HEK293T (cell line): Measurements from ENCODE around the gene CSRP1.

Experiments
- CTCF ChIA-PET: fragments of 350-600 bp; formaldehyde crosslinking; extraction: SDS; loops from one replicate; lab custom pipeline; 2021; ENCODE audit warnings: antibody characterized with exemption, inconsistent platforms; lab: Yijun Ruan, JAX
- POLR2A ChIA-PET: fragments of 350-600 bp; formaldehyde crosslinking; extraction: SDS; loops from one replicate; lab custom pipeline; 2020; ENCODE audit warnings: antibody characterized with exemption, inconsistent platforms; lab: Yijun Ruan, JAX
- DNase-seq: peaks from one replicate; pipeline ENCODE4 v3.0.0; 2012; ENCODE audit warnings: mixed read lengths; ENCODE audit errors: extremely low spot score
- ARNT ChIP-seq: fragments of 450-650 bp; IDR thresholded peaks from 2 replicates; pipeline ENCODE4 v1.6.1; 2017; ENCODE audit warnings: mild to moderate bottlenecking
- BHLHE40 ChIP-seq: fragments of 450-650 bp; IDR thresholded peaks from 2 replicates; pipeline ENCODE4 v1.6.1; 2016; ENCODE audit warnings: mild to moderate bottlenecking, moderate library complexity, borderline replicate concordance
- CTBP1 ChIP-seq: fragments of 450-650 bp; IDR thresholded peaks from 2 replicates; pipeline ENCODE4 v1.6.1; 2016; ENCODE audit warnings: borderline replicate concordance
- ELF4 ChIP-seq: fragments of 450-650 bp; IDR thresholded peaks from 2 replicates; pipeline ENCODE4 v1.6.1; 2017; ENCODE audit warnings: antibody characterized with exemption
- FOXA1 ChIP-seq: fragments of 450-650 bp; IDR thresholded peaks from 2 replicates; pipeline ENCODE4 v1.6.1; 2016; ENCODE audit warnings: mild to moderate bottlenecking
- FOXK2 ChIP-seq: fragments of 450-650 bp; IDR thresholded peaks from 2 replicates; pipeline ENCODE4 v1.6.1; 2016; ENCODE audit warnings: mild to moderate bottlenecking
- FOXM1 ChIP-seq: fragments of 450-650 bp; IDR thresholded peaks from 2 replicates; pipeline ENCODE4 v1.6.1; 2017; ENCODE audit warnings: mild to moderate bottlenecking, borderline replicate concordance
- HDGF ChIP-seq: fragments of 450-650 bp; IDR thresholded peaks from 2 replicates; pipeline ENCODE4 v1.6.1; 2017; ENCODE audit warnings: antibody characterized with exemption, borderline replicate concordance
- L3MBTL2 ChIP-seq: fragments of 450-650 bp; conservative IDR thresholded peaks from 2 replicates; pipeline ENCODE4 v1.6.1; 2016; ENCODE audit warnings: mild to moderate bottlenecking
- LEF1 ChIP-seq: fragments of 450-650 bp; IDR thresholded peaks from 2 replicates; pipeline ENCODE4 v1.6.1; 2017; ENCODE audit warnings: mild to moderate bottlenecking, borderline replicate concordance
- NFRKB ChIP-seq: fragments of 450-650 bp; IDR thresholded peaks from 2 replicates; pipeline ENCODE4 v1.6.1; 2016; ENCODE audit warnings: mild to moderate bottlenecking, moderate library complexity
- SP1 ChIP-seq: fragments of 450-650 bp; IDR thresholded peaks from 2 replicates; pipeline ENCODE4 v1.6.1; 2017
- SUZ12 ChIP-seq: fragments of 450-650 bp; IDR thresholded peaks from 2 replicates; pipeline ENCODE4 v1.6.1; 2016; ENCODE audit warnings: mild to moderate bottlenecking
- TARDBP ChIP-seq: fragments of 450-650 bp; IDR thresholded peaks from 2 replicates; pipeline ENCODE4 v1.6.1; 2016
- ZNF384 ChIP-seq: fragments of 450-650 bp; IDR thresholded peaks from 2 replicates; pipeline ENCODE4 v1.6.1; 2016
- TF ChIP-seq, protein P1 (sequence below): fragments of 450-650 bp; IDR thresholded peaks from 2 replicates; pipeline ENCODE4 v1.6.1; 2016

The CSRP1 gene

DNA sequence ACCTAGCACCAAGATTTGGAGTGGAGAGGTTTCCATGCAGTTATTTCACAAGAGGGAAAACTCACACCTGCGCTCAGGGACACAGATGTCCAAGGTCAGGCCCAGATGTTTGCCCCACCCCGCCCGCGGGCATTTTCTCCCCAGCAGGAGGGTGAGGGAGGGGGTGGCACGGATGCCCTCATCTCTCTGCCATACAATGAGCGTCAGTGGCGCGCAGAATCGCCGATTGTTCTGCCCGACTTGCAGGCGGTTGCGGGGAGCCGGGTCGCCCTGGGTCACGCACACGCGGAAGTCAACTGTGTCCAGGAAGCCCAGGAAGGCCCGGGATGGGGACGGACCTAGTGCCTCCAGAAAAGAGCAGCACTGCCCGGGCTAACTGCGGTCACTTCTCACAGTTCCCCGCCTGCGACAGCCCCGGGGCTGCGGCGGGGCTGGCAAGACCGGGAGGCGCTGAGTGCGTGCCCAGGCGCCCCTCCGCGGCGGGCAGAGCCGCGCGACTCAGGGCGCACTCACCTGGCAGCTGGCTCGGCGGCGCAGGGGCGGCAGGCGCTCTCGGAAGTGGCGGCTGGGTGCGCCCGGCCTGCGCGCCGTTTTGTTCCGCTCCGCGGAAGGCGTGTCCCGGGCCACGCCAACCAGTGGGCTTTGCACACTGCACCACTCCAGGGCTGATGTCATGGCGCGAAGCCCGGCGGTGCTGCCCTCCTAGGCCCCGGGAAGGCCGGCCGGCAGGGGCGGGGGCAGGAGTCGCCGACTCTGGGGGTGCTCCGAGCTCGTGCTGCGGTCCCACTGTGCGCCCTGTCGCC is at the start of gene CSRP1:
Gene CSRP1, minus strand, starts transcription at position 567 of the 803 bp plus-strand sequence. CDS start 10,820 bp downstream, outside the sequence.
- ChIA-PET CTCF (interaction anchor here (0.6 to 1.5 kb wide), 3 partner anchors 26 to 71 kb away, joined by 3 to 5 read pairs (median 4); no protein-coding TSS in a partner anchor), POLR2A (no interaction called here)

DNA sequence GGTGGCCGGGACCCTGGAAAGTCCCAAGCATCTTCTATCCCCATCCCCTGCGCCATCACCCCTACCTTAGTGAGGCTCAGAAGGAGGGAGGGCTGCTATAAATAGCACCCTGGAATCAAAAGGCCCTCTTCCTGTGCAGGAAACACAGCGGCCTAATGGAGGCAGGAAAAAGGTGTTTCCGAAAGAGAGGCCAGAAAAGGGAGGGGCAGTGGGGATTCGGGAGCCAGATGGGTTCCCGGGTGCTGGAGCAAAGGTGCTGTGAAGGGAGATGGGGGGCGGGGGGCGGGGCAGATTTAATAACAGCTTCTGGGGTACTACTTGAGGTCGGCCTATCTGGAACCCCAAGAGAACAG is 48.6 kb upstream of the CSRP1 start:
- no peak for TF ChIP-seq FOXK2
- TF ChIP-seq HDGF, result no peak
- TF ChIP-seq NFRKB, result no peak
- no peak for TF ChIP-seq SUZ12
- TF ChIP-seq BHLHE40, result no peak
- TF ChIP-seq FOXA1, result no peak
- no peak for TF ChIP-seq LEF1
- no peak for TF ChIP-seq TARDBP
- TF ChIP-seq ARNT, result no peak
- TF ChIP-seq FOXM1, result no peak
- no peak for TF ChIP-seq SP1
- TF ChIP-seq, protein P1, sequence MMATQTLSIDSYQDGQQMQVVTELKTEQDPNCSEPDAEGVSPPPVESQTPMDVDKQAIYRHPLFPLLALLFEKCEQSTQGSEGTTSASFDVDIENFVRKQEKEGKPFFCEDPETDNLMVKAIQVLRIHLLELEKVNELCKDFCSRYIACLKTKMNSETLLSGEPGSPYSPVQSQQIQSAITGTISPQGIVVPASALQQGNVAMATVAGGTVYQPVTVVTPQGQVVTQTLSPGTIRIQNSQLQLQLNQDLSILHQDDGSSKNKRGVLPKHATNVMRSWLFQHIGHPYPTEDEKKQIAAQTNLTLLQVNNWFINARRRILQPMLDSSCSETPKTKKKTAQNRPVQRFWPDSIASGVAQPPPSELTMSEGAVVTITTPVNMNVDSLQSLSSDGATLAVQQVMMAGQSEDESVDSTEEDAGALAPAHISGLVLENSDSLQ, result no peak
- no peak for TF ChIP-seq L3MBTL2
- no peak for TF ChIP-seq ELF4
- TF ChIP-seq CTBP1, result no peak
- TF ChIP-seq ZNF384, result no peak
- ChIA-PET CTCF (interaction anchor here (0.7 to 1.6 kb wide), 5 partner anchors 25 to 269 kb away, joined by 3 to 6 read pairs (median 3); no protein-coding TSS in a partner anchor), POLR2A (no interaction called here)
- no peak for DNase-seq

More for the DNA sequence above, at the start of gene CSRP1:
- no peak for TF ChIP-seq CTBP1
- no peak for TF ChIP-seq HDGF
- no peak for TF ChIP-seq FOXA1
- no peak for TF ChIP-seq FOXK2
- no peak for TF ChIP-seq L3MBTL2
- no peak for TF ChIP-seq LEF1
- TF ChIP-seq NFRKB, result no peak
- TF ChIP-seq BHLHE40, result no peak
- TF ChIP-seq ZNF384, result no peak
- TF ChIP-seq, protein P1, result no peak
- no peak for TF ChIP-seq SP1
- no peak for TF ChIP-seq FOXM1
- no peak for TF ChIP-seq ELF4
- TF ChIP-seq TARDBP, result no peak
- TF ChIP-seq ARNT, result no peak
- no peak for TF ChIP-seq SUZ12
- no peak for DNase-seq

DNA sequence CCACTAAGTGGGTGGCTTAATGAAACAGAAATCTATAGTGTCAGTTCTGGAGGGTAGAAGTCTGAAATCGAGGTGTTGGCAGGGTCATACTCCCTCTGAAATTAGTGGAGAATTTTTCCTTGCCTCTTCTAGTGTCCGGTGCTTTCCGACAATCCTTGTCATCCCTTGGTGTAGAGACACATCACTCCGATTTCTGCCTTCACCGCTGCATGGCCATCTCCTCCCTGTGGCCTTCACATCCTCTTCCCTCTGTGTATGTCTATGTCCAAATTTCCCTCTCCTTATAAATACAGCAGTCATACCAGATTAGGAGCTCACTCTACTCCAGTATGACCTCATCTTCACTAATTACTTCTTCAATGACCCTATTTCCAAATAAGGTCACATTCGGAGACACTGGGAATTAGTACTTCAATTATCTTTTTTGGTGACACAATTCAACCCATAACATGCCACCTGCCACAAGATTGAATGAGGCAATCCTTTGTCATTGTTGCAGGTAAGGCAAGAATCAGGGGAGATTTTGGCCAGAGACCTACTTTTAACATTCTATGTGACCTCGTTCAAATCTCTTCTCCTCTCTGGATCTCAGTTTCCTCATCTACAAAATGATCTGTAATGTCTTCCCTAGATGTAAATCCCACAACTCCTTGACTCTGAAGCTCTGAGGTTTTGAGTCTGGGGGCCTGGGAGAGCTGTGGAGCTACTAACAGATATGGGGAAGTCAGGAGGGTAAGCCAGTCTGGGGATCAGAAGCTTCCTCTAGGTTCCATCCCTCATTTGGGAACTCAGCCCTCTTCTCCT is 48.1 kb upstream of the CSRP1 start:
- DNase-seq, result no peak
- CTCF ChIA-PET, result interaction anchor here (0.7 to 1.6 kb wide), 6 partner anchors 24 to 270 kb away, joined by 3 to 6 read pairs (median 4); no protein-coding TSS in a partner anchor
- no peak for TF ChIP-seq BHLHE40
- TF ChIP-seq NFRKB, result no peak
- TF ChIP-seq ELF4, result no peak
- TF ChIP-seq FOXA1, result no peak
- TF ChIP-seq CTBP1, result no peak
- no peak for TF ChIP-seq LEF1
- no peak for TF ChIP-seq FOXM1
- POLR2A ChIA-PET, result no interaction called here

DNA sequence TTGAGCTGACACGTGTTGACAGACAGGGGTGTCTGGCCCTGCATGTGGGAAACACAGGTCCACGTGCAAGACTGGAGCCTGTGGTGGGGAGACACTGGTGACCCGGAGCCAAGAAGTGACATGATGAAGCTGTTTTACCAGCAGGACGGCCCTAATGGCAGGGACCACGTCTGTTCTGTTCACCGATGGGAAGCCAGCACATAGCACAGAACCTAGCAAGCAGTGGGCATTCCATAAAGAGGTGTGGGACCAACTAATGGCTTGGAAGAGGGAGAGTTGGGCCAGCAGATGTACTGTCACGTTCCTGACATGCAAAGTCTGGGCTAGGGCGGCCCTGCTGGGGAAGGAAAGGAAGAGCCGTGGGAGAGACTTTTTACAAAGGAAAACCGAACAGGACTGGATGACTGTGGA is 47.3 kb upstream of the CSRP1 start:
- TF ChIP-seq CTBP1 (no peak), SUZ12 (no peak), HDGF (no peak), BHLHE40 (no peak), SP1 (no peak), ELF4 (no peak), TARDBP (no peak), FOXK2 (no peak), ZNF384 (no peak), FOXM1 (no peak), LEF1 (no peak), NFRKB (no peak)
- TF ChIP-seq, protein P1, result no peak
- DNase-seq, result no peak
- ChIA-PET POLR2A (no interaction called here), CTCF (interaction anchor here (1.1 kb wide), 1 partner anchor 23 kb away, joined by 4 read pairs; no protein-coding TSS in a partner anchor)

DNA sequence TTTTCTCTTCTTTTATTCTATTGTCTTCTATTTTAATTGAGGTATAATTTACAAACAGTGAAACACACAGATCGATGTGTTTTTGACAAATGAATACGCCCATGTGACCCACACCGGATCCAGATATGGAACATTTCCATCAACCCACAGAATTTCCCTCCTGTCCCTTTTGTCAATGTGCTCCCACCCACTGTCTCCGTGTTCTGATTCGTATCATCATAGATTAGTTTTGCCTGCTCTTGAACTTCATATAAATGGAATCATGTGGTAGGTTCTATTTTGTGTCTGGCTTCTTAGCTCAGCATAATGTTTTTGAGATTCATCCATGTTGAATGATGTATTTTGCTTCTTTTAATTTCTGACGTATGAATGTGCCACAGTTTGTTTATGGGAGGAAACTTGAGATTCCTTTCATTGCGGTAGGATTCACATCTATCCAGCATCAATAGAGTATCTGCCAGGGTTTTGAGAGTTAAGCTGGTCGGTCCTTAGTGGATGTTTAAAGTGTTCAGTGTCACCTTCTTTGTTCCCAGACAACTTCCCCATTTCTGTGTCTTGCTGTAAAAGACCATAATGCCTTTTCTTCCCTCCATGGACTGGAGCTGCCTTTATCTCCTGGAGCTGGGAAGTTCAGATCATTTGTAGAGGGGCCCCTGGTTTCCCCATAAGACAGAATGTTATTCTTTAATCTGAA is 46.7 kb upstream of the CSRP1 start:
- ChIA-PET CTCF (interaction anchor here (1.1 kb wide), 1 partner anchor 22 kb away, joined by 4 read pairs; no protein-coding TSS in a partner anchor), POLR2A (no interaction called here)
- no peak for TF ChIP-seq ELF4
- TF ChIP-seq LEF1, result no peak
- TF ChIP-seq ARNT, result no peak
- no peak for TF ChIP-seq FOXM1
- TF ChIP-seq SP1, result no peak
- no peak for TF ChIP-seq HDGF
- no peak for TF ChIP-seq FOXA1
- TF ChIP-seq BHLHE40, result no peak
- no peak for TF ChIP-seq NFRKB
- DNase-seq, result no peak
